ENCODE measurements around the gene PLEKHM2. TPM values are rescaled to one million over a fixed set of nuclear protein-coding genes. Genes with fewer than 3 reads are reported as not detected.
A peak's percentile ranks its signal among the peaks of the same experiment; 100 is the strongest.

Gene PLEKHM2
- total RNA-seq, 1 experiment from 2014 or later: 51.5 TPM

DNA sequence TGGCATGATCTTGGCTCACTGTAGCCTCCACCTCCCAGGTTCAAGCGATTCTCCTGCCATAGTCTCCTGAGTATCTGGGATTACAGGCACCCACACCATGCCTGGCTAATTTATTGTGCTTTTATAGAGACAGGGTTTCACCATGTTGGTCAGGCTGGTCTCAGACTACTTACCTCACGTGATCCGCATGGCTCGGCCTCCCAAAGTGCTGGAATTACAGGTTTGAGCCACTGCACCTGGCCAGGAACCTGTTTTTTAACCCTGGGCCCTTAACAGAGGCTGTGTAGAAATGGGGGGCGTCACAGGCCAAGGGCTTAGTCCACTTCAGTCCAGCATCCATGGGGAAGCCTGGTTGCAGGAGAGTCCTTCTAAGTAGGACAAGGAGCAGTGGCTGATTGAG, 83.8 kb downstream of the PLEKHM2 start:
- Mint-ChIP-seq H3K36me3 (ENCODE audit: insufficient read depth, unreplicated experiment) (peaks cover 68% of the 10 kb centered on the region), H3K9me3 (ENCODE audit: unreplicated experiment) (no peaks in the 10 kb centered on the region), H3K4me1 (ENCODE audit: insufficient read depth, unreplicated experiment) (peaks cover 22% of the 10 kb centered on the region), H3K27ac (ENCODE audit: low read depth, unreplicated experiment) (no peak overlapping the region), H3K4me3 (ENCODE audit: unreplicated experiment) (no peak overlapping the region), H3K27me3 (ENCODE audit: insufficient read depth, unreplicated experiment) (no peaks in the 10 kb centered on the region)
- ChIA-PET POLR2A (interaction anchor here (2.0 kb wide), 1 partner anchor 9 kb away, joined by 5 read pairs; the partner anchor contains the start of gene FBLIM1), CTCF (interaction anchor here (1.0 kb wide), 1 partner anchor 10 kb away, joined by 3 read pairs; no protein-coding TSS in a partner anchor)
- no TSS peak for BruUV-seq (replicated peaks)
- no peak for DNase-seq (ENCODE audit: unreplicated experiment)
- intact Hi-C loops (cut with micrococcal nuclease): no loop called here
- TF ChIP-seq, protein P1, sequence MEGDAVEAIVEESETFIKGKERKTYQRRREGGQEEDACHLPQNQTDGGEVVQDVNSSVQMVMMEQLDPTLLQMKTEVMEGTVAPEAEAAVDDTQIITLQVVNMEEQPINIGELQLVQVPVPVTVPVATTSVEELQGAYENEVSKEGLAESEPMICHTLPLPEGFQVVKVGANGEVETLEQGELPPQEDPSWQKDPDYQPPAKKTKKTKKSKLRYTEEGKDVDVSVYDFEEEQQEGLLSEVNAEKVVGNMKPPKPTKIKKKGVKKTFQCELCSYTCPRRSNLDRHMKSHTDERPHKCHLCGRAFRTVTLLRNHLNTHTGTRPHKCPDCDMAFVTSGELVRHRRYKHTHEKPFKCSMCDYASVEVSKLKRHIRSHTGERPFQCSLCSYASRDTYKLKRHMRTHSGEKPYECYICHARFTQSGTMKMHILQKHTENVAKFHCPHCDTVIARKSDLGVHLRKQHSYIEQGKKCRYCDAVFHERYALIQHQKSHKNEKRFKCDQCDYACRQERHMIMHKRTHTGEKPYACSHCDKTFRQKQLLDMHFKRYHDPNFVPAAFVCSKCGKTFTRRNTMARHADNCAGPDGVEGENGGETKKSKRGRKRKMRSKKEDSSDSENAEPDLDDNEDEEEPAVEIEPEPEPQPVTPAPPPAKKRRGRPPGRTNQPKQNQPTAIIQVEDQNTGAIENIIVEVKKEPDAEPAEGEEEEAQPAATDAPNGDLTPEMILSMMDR (IDR thresholded peaks at IDR 0.05; ENCODE audit: unreplicated experiment): no peak

DNA sequence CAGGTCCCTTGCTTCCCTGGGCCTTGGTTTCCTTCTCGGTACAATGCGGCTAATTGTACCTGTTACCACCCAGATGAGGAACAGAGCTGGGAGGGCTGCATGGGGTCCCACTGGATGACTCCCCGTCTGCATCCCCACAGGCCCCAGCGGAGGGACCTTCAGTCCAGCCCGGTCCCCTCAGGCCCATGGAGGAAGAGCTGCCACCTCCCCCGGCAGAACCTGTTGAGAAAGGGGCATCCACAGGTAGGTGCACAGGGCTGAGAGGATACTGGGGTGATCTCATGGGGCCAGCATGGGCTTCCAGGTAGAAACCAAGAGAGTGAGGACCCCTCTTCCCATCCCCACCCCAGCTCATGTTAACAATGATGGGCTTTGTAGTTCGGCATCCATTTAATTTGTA, 84.3 kb downstream of the PLEKHM2 start:
- H3K9me3 Mint-ChIP-seq (ENCODE audit: unreplicated experiment): no peaks in the 10 kb centered on the region
- no peak overlapping the region for H3K4me3 Mint-ChIP-seq (ENCODE audit: unreplicated experiment)
- H3K27me3 Mint-ChIP-seq (ENCODE audit: insufficient read depth, unreplicated experiment): no peaks in the 10 kb centered on the region
- peaks cover 22% of the 10 kb centered on the region for H3K4me1 Mint-ChIP-seq (ENCODE audit: insufficient read depth, unreplicated experiment)
- ChIA-PET CTCF (interaction anchor here (1.0 kb wide), 1 partner anchor 9 kb away, joined by 3 read pairs; no protein-coding TSS in a partner anchor), POLR2A (interaction anchor here (0.7 to 2.0 kb wide), 2 partner anchors 9 to 148 kb away, joined by 3 to 5 read pairs; partner anchors contain the start of gene FBLIM1)
- intact Hi-C loops (cut with micrococcal nuclease): no loop called here
- H3K27ac Mint-ChIP-seq (ENCODE audit: low read depth, unreplicated experiment): no peak overlapping the region
- no TSS peak for BruUV-seq (replicated peaks)
- TF ChIP-seq, protein P1 (IDR thresholded peaks at IDR 0.05; ENCODE audit: unreplicated experiment): no peak
- DNase-seq (ENCODE audit: unreplicated experiment): no peak
- H3K36me3 Mint-ChIP-seq (ENCODE audit: insufficient read depth, unreplicated experiment): peaks cover 70% of the 10 kb centered on the region

DNA sequence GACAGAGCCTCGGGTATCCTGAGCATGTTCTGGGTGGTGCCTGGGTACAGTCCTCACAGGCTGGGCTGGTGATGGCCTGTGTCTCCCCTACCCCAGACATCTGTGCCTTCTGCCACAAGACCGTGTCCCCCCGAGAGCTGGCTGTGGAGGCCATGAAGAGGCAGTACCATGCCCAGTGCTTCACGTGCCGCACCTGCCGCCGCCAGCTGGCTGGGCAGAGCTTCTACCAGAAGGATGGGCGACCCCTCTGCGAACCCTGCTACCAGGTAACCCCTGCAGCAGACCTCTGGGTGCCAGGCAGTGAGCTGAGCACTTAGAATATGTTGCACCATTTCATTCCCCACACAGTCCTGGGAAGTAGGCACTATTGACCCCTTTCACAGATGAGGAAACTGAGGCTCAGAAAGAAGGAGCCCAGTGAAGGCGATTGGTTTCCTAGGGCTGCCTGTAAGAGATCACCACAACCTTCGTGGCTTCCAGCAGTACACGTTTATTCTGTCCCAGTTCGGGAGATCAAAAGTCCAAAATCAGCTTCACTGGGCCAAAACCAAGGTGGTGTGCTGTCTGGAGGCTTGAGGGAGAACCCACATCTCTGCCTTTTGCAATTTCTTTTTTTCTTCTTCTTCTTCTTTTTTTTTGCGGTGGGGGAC, 86.3 kb downstream of the PLEKHM2 start:
- intact Hi-C loops (cut with micrococcal nuclease): no loop called here
- BruUV-seq (replicated peaks): no TSS peak
- no peak for DNase-seq (ENCODE audit: unreplicated experiment)
- Mint-ChIP-seq H3K27ac (ENCODE audit: low read depth, unreplicated experiment) (no peak overlapping the region), H3K4me3 (ENCODE audit: unreplicated experiment) (no peak overlapping the region), H3K36me3 (ENCODE audit: insufficient read depth, unreplicated experiment) (peaks cover 68% of the 10 kb centered on the region), H3K9me3 (ENCODE audit: unreplicated experiment) (no peaks in the 10 kb centered on the region), H3K27me3 (ENCODE audit: insufficient read depth, unreplicated experiment) (no peaks in the 10 kb centered on the region), H3K4me1 (ENCODE audit: insufficient read depth, unreplicated experiment) (peaks cover 7% of the 10 kb centered on the region)
- POLR2A ChIA-PET: interaction anchor here (2.8 kb wide), 1 partner anchor 17 kb away, joined by 14 read pairs; no protein-coding TSS in a partner anchor
- CTCF ChIA-PET: interaction anchor here (1.0 kb wide), 1 partner anchor 9 kb away, joined by 3 read pairs; no protein-coding TSS in a partner anchor
- TF ChIP-seq, protein P1 (IDR thresholded peaks at IDR 0.05; ENCODE audit: unreplicated experiment): no peak

DNA sequence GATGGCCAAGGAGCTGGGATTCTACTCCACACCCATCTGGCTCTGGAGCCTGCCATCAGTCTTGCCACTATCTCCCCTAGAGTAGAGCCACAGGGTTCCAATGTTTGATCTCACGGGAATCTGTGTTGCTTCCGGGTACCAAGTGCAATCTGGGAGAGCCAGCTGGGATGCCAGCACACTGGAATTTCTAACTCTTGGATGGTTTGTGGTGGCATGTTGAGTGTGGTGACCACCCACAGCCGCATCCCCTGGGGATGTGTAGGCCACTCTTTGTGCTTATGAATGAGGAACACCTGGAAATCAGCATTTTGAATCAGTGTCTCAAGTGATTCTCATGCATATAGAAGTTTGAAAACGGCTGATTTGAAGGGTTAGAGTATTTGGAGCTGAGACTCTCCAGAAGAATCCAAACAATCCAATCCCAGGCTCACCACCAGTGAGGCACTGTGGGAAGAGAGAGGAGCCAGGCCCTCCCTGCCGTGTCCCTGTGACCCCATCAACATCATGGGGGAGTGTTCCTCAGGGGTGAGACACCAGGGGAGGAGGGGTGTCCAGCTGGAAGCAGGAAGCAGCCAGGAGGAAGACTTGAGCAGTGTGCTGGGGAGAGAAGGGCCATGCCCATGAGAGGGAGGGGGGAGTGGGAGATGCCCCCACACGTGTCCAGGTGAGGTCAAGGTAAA, 87.9 kb downstream of the PLEKHM2 start:
- intact Hi-C loops (cut with micrococcal nuclease): no loop called here
- no peak for DNase-seq (ENCODE audit: unreplicated experiment)
- BruUV-seq (replicated peaks): no TSS peak
- peak overlapping the region; percentile 42 for H3K27ac Mint-ChIP-seq (ENCODE audit: low read depth, unreplicated experiment)
- H3K9me3 Mint-ChIP-seq (ENCODE audit: unreplicated experiment): no peaks in the 10 kb centered on the region
- CTCF ChIA-PET: interaction anchor here (0.5 to 1.2 kb wide), 3 partner anchors 8 to 311 kb away, joined by 3 to 4 read pairs (median 3); no protein-coding TSS in a partner anchor
- peaks cover 70% of the 10 kb centered on the region for H3K36me3 Mint-ChIP-seq (ENCODE audit: insufficient read depth, unreplicated experiment)
- POLR2A ChIA-PET: interaction anchor here (2.8 kb wide), 1 partner anchor 15 kb away, joined by 14 read pairs; no protein-coding TSS in a partner anchor
- H3K4me1 Mint-ChIP-seq (ENCODE audit: insufficient read depth, unreplicated experiment): no peaks in the 10 kb centered on the region
- TF ChIP-seq, protein P1 (IDR thresholded peaks at IDR 0.05; ENCODE audit: unreplicated experiment): no peak
- H3K27me3 Mint-ChIP-seq (ENCODE audit: insufficient read depth, unreplicated experiment): no peaks in the 10 kb centered on the region
- no peak overlapping the region for H3K4me3 Mint-ChIP-seq (ENCODE audit: unreplicated experiment)

All from MCF 10A (cell line).